ENCODE measurements around the gene OBI1.

Gene OBI1

GRCh38 chr13:78576261-78576660 lies 82.7 kb downstream of the OBI1 start:
- DNase-seq (ENCODE audit: low read depth in 2 of 2), result no peak

- DNase-seq (ENCODE audit: low read depth in 2 of 2), result no peak
These were observed 86.5 kb downstream of the OBI1 start for GRCh38 chr13:78572459-78572858.

- DNase-seq (ENCODE audit: low read depth in 2 of 2), result no peak
These were observed 89.9 kb downstream of the OBI1 start for GRCh38 chr13:78569029-78569428.

GRCh38 chr13:78566631-78567030 lies 92.3 kb downstream of the OBI1 start:
- no peak for DNase-seq (ENCODE audit: low read depth in 2 of 2)
